OCI-LY7 (cell line): Measurements from ENCODE around the gene GFI1B. TPM values are rescaled to one million over a fixed set of nuclear protein-coding genes. Genes with fewer than 3 reads are reported as not detected.
A peak's percentile ranks its signal among the peaks of the same experiment; 100 is the strongest.

Source experiments
- Bru-seq: library from RNA; stranded (reverse); fragments of 400-500 nt; gene quantifications from one replicate; lab custom pipeline; 2021; lab: Mats Ljungman, UMichigan
- BruChase-seq, 2 experiments: library from RNA; stranded (reverse); fragments of 400-500 nt; gene quantifications; one replicate each; lab custom pipeline; 2021; lab: Mats Ljungman, UMichigan
- BruUV-seq: library from RNA; stranded (reverse); fragments of 400-500 nt; replicated peaks from 2 replicates; lab custom pipeline; 2021; lab: Mats Ljungman, UMichigan
- CTCF ChIA-PET: fragments of 300-600 bp; sonication (Branson Sonifier 250); formaldehyde crosslinking; loops from one replicate; lab custom pipeline; 2022; ENCODE audit warnings: antibody characterized with exemption; ENCODE audit not compliant: unreplicated experiment; lab: Charles Lee
- POLR2A ChIA-PET: fragments of 300-600 bp; sonication (Branson Sonifier 250); formaldehyde crosslinking; loops from one replicate; lab custom pipeline; 2022; ENCODE audit warnings: antibody characterized with exemption; lab: Charles Lee
- DNase-seq: peaks from one replicate; pipeline ENCODE4 v3.0.0-alpha.2; 2015; ENCODE audit warnings: low spot score
- H2AFZ ChIP-seq: fragments of 200-600 bp; sonication (generic), shearing (Covaris generic); 2 replicates; pipeline ENCODE4 v1.6.1; 2014; ENCODE audit warnings: mild to moderate bottlenecking, antibody characterized with exemption, low read length, moderate library complexity
- H3K27ac ChIP-seq: fragments of 200-600 bp; sonication (generic); 2 replicates; pipeline ENCODE4 v1.5.1; 2014; ENCODE audit warnings: mixed run types, low read depth, mild to moderate bottlenecking, moderate library complexity, low read length, inconsistent platforms; ENCODE audit not compliant: poor library complexity, severe bottlenecking
- H3K36me3 ChIP-seq: fragments of 200-600 bp; sonication (generic); 2 replicates; pipeline ENCODE4 v1.6.1; 2014; ENCODE audit warnings: mild to moderate bottlenecking, antibody characterized with exemption, low read length, moderate library complexity, mixed read lengths; ENCODE audit not compliant: insufficient read depth
- H3K4me1 ChIP-seq: fragments of 200-600 bp; sonication (generic); 2 replicates; pipeline ENCODE4 v1.5.1; 2014; ENCODE audit warnings: mild to moderate bottlenecking, low read length; ENCODE audit not compliant: insufficient read depth, poor library complexity, severe bottlenecking
- H3K4me2 ChIP-seq: fragments of 200-600 bp; sonication (generic); 2 replicates; pipeline ENCODE4 v1.6.1; 2014; ENCODE audit warnings: mild to moderate bottlenecking, low read length
- H3K4me3 ChIP-seq: fragments of 200-600 bp; sonication (generic); 2 replicates; pipeline ENCODE4 v1.5.1; 2014; ENCODE audit warnings: mild to moderate bottlenecking, low read depth, low read length; ENCODE audit not compliant: poor library complexity, severe bottlenecking
- H3K79me2 ChIP-seq: fragments of 200-600 bp; sonication (generic); 2 replicates; pipeline ENCODE4 v1.6.1; 2016; ENCODE audit warnings: low read depth, mild to moderate bottlenecking, low read length, moderate library complexity, mixed read lengths; ENCODE audit not compliant: insufficient read depth
- H3K9me2 ChIP-seq: fragments of 200-600 bp; sonication (generic); 2 replicates; pipeline ENCODE4 v1.6.1; 2016; ENCODE audit warnings: mild to moderate bottlenecking, low read length, mixed read lengths; ENCODE audit not compliant: insufficient read depth
- H3K9me3 ChIP-seq: fragments of 200-600 bp; sonication (generic); 2 replicates; pipeline ENCODE4 v1.6.1; 2014; ENCODE audit warnings: mild to moderate bottlenecking, mixed run types, low read length, mixed read lengths
- H4K20me1 ChIP-seq: fragments of 200-600 bp; sonication (generic); 2 replicates; pipeline ENCODE4 v1.6.1; 2014; ENCODE audit warnings: mild to moderate bottlenecking, antibody characterized with exemption, low read length, moderate library complexity, mixed read lengths; ENCODE audit not compliant: insufficient read depth
- CTCF ChIP-seq: fragments of 200-600 bp; sonication (generic); conservative IDR thresholded peaks from 2 replicates; pipeline ENCODE4 v1.5.1; 2014; ENCODE audit warnings: mild to moderate bottlenecking, antibody characterized with exemption, low read length, moderate library complexity, mixed read lengths
- EZH2phosphoT487 ChIP-seq: fragments of 200-600 bp; sonication (generic); IDR thresholded peaks from 2 replicates; pipeline ENCODE4 v1.6.1; 2018; ENCODE audit warnings: low read depth, borderline replicate concordance, mild to moderate bottlenecking, mixed run types, antibody characterized with exemption, low read length, moderate library complexity, mixed read lengths
- intact Hi-C: fragments of 100-400 bp; cut with micrococcal nuclease; formaldehyde crosslinking; loops from one replicate; pipeline ENCODE4 v1.10.0; 2022; ENCODE audit not compliant: unreplicated experiment
- long read RNA-seq: library from polyadenylated mRNA; stranded (forward); transcript quantifications from one replicate; pipeline ENCODE4 v2.0.0, GENCODE V29; 2022
- total RNA-seq, 2 experiments: library from RNA; depleted of rRNA in 1 of 2; stranded (reverse); fragments of >200 nt in 1 of 2; shearing (Covaris generic) in 1 of 2; gene quantifications; 2 replicates each; pipeline ENCODE4 v1.2.3, GENCODE V29; 2014 to 2022

Gene GFI1B
- 0.50 TPM in 1 of 2 replicates, not detected in the other for total RNA-seq (2014; rRNA removed; shearing (Covaris generic))
- 3.3 and 4.9 TPM in 2 replicates for total RNA-seq (2022)
- percentile 29 among the genes with signal in this experiment for Bru-seq, nascent RNA
- percentile 29 among the genes with signal in this experiment for BruChase-seq, experiment 1, labeled RNA remaining after a 6-hour chase
- BruChase-seq, experiment 2, labeled RNA remaining after a 2-hour chase = percentile 33 among the genes with signal in this experiment
- long read RNA-seq, partial matches to known transcripts = 2 of 11 reads
- long read RNA-seq, other reads (novel, unspliced or antisense) = 6 of 11 reads

- Histone ChIP-seq H3K79me2 (no peaks in the 10 kb centered on the region), H4K20me1 (no peaks in the 10 kb centered on the region), H3K27ac (no peak within 1 kb of the TSS), H3K9me3 (no peaks in the 10 kb centered on the region), H3K4me2 (peak within 1 kb of the TSS; percentile 56), H3K36me3 (no peaks in the 10 kb centered on the region), H3K9me2 (no peaks in the 10 kb centered on the region), H2AFZ (peak within 1 kb of the TSS; percentile 57; the same call in 1 of the 2 replicates), H3K4me1 (peaks cover 20% of the 10 kb centered on the region), H3K4me3 (no peak within 1 kb of the TSS)
- TF ChIP-seq EZH2phosphoT487 (no peak), CTCF (no peak)
- POLR2A ChIA-PET = interaction anchor here (0.6 to 1.1 kb wide), 2 partner anchors 34 to 38 kb away, joined by 3 read pairs; no protein-coding TSS in a partner anchor
- CTCF ChIA-PET = no interaction called here
- intact Hi-C loops = loop anchor here (5.0 kb wide), 1 partner anchor 86 kb away; no protein-coding TSS in a partner anchor
- BruUV-seq = no TSS peak
- DNase-seq = no peak
Observed at GRCh38 chr9:132978451-132979131, at the start of gene GFI1B. TSS of gene GFI1B (plus strand) at chr9:132978694. CDS start at chr9:132986679, 7,985 bp downstream.

GRCh38 chr9:132931178-132931735 is 47.2 kb upstream of the GFI1B start:
- no peak overlapping the region for H3K4me3 ChIP-seq
- H3K79me2 ChIP-seq = no peaks in the 10 kb centered on the region; the same call in 1 of the 2 replicates
- no peak for TF ChIP-seq EZH2phosphoT487
- no peak for TF ChIP-seq CTCF
- no peak overlapping the region for H3K27ac ChIP-seq
- POLR2A ChIA-PET = interaction anchor here (0.6 kb wide), 2 partner anchors 180 to 628 kb away, joined by 3 to 4 read pairs; no protein-coding TSS in a partner anchor
- no peaks in the 10 kb centered on the region for H3K9me3 ChIP-seq
- H3K36me3 ChIP-seq = peaks cover 68% of the 10 kb centered on the region
- intact Hi-C loops = no loop called here
- H3K9me2 ChIP-seq = no peaks in the 10 kb centered on the region
- BruUV-seq = no TSS peak
- no peak overlapping the region for H2AFZ ChIP-seq
- no peaks in the 10 kb centered on the region for H3K4me1 ChIP-seq
- CTCF ChIA-PET = no interaction called here
- DNase-seq = no peak
- 0 out of 2 replicates have a peak, but pooled peaks cover 4% of the 10 kb centered on the region for H4K20me1 ChIP-seq
- no peak overlapping the region for H3K4me2 ChIP-seq
